Measurements from ENCODE around the gene PROSER3. TPM values are rescaled to one million over a fixed set of nuclear protein-coding genes. Genes with fewer than 3 reads are reported as not detected.
A peak's percentile ranks its signal among the peaks of the same experiment; 100 is the strongest.

The PROSER3 gene
- total and polyA plus RNA-seq, 2 of the 13 experiments (the other 11 are each of a cell fraction or from before 2014, with no cell fraction given) = 5.1 to 5.7 TPM

DNA sequence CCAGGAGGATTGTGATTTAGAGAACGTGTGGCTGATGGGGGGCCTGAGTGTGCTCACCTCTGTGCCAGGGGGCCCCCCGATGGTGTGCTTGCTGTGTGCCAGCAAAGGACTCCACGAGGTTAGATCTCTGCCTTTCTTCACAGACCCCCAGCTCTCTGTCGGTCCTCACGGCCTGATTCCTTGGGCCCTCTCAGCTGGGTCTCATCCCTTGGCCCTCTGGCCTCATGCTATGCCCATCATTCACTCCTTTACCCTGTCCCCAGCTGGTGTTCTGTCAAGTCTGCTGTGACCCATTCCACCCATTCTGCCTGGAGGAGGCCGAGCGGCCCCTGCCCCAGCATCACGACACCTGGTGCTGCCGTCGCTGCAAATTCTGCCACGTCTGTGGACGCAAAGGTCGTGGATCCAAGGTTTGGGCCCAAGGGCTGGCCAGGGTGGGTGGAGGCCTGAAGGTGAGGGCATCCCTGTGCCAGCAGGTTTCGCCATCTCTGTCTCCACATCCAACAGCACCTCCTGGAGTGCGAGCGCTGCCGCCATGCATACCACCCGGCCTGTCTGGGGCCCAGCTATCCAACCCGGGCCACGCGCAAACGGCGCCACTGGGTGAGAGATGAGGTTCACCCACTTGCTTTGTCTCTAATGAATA is 32.6 kb upstream of the PROSER3 start:
- H3K4me2 ChIP-seq (ENCODE audit: low read depth, low read length) = no peak overlapping the region
- 97% methylated on average over 11 of the region's 23 CpGs for WGBS (ENCODE audit: low lambda C conversion rate)
- CTCF ChIA-PET (ENCODE audit: low intra/inter-chr PET ratio, low total read pairs) = no interaction called here
- TF ChIP-seq RBFOX2 (IDR thresholded peaks at IDR 0.05; ENCODE audit: low read depth, low read length) = peak; percentile 49; the same call in 1 of the 2 replicates
- TF ChIP-seq ZNF143 (CRISPR knock-in tag; IDR thresholded peaks at IDR 0.05) = no peak
- TF ChIP-seq JDP2 (CRISPR knock-in tag; IDR thresholded peaks at IDR 0.05; ENCODE audit: borderline replicate concordance) = no peak
- peak; percentile 43 for TF ChIP-seq AGO2 (optimal IDR thresholded peaks at IDR 0.05; ENCODE audit: low read depth, low read length)
- no peak for TF ChIP-seq REPIN1 (CRISPR knock-in tag; IDR thresholded peaks at IDR 0.05; ENCODE audit: borderline replicate concordance, low read depth)
- TF ChIP-seq, protein P1, sequence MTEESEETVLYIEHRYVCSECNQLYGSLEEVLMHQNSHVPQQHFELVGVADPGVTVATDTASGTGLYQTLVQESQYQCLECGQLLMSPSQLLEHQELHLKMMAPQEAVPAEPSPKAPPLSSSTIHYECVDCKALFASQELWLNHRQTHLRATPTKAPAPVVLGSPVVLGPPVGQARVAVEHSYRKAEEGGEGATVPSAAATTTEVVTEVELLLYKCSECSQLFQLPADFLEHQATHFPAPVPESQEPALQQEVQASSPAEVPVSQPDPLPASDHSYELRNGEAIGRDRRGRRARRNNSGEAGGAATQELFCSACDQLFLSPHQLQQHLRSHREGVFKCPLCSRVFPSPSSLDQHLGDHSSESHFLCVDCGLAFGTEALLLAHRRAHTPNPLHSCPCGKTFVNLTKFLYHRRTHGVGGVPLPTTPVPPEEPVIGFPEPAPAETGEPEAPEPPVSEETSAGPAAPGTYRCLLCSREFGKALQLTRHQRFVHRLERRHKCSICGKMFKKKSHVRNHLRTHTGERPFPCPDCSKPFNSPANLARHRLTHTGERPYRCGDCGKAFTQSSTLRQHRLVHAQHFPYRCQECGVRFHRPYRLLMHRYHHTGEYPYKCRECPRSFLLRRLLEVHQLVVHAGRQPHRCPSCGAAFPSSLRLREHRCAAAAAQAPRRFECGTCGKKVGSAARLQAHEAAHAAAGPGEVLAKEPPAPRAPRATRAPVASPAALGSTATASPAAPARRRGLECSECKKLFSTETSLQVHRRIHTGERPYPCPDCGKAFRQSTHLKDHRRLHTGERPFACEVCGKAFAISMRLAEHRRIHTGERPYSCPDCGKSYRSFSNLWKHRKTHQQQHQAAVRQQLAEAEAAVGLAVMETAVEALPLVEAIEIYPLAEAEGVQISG (CRISPR knock-in tag; IDR thresholded peaks at IDR 0.05) = no peak
- TF ChIP-seq ZNF260 (CRISPR knock-in tag; IDR thresholded peaks at IDR 0.05; ENCODE audit: borderline replicate concordance, low read depth) = no peak
- TF ChIP-seq RAD51 (IDR thresholded peaks at IDR 0.05; ENCODE audit: borderline replicate concordance) = no peak
- TF ChIP-seq TAF1 (CRISPR knock-in tag; IDR thresholded peaks at IDR 0.05) = no peak
- no peaks in the 10 kb centered on the region for H4K20me1 ChIP-seq (ENCODE audit: insufficient read depth, low read length)
- H3K4me1 ChIP-seq (ENCODE audit: insufficient read depth, low read length) = peaks cover under 1% of the 10 kb centered on the region; the same call in 1 of the 2 replicates
- BruUV-seq (replicated peaks) = no TSS peak
- H3K79me2 ChIP-seq (ENCODE audit: insufficient read depth, low read length) = no peaks in the 10 kb centered on the region
- no peak overlapping the region for H3K9ac ChIP-seq (ENCODE audit: insufficient read depth, low read depth, low read length)
- no peaks in the 10 kb centered on the region for H3K9me3 ChIP-seq (ENCODE audit: low read length)
- H3K27ac ChIP-seq (ENCODE audit: extremely low read length, insufficient read depth, low read length) = no peak overlapping the region
- no peaks in the 10 kb centered on the region for H3K27me3 ChIP-seq (ENCODE audit: control insufficient read depth in 1 of 2, insufficient read depth in 2 of 2, low read length in 2 of 2)
- peaks cover 66 to 90% of the 10 kb centered on the region in 2 experiments for H3K36me3 ChIP-seq (replicated peaks in 1 of 2; ENCODE audit: control insufficient read depth in 1 of 2, insufficient read depth in 2 of 2, low read length in 2 of 2)
- intact Hi-C loops (cut with micrococcal nuclease; ENCODE audit: unreplicated experiment) = no loop called here
- POLR2A ChIA-PET = interaction anchor here (1.6 to 1.7 kb wide), 2 partner anchors 15 kb away, joined by 5 to 8 read pairs; no protein-coding TSS in a partner anchor
- DNase-seq (ENCODE audit: low spot score) = no peak
- in situ Hi-C loops (cut with HindIII; ENCODE audit: extremely low pct_ligation_motif_present, low pct_unique_long_range_greater_than_20kb) = no loop called here
- H2AFZ ChIP-seq (ENCODE audit: low read length) = no peak overlapping the region
- no peak for ATAC-seq
- H3K4me3 ChIP-seq (replicated peaks in 1 of 3; ENCODE audit: insufficient read depth in 1 of 3, low read depth in 2 of 3, low read length in 3 of 3) = no peak overlapping the region
- no peak for FAIRE-seq

Measured in HepG2 (cell line).